Measurements from ENCODE around the gene SLC5A5.
"Not testable (repeated sequence)": the region's sequence is repeated elsewhere in the genome, so short reads cannot be mapped to it uniquely, and the experiment has no call there.

SLC5A5 gene

DNA sequence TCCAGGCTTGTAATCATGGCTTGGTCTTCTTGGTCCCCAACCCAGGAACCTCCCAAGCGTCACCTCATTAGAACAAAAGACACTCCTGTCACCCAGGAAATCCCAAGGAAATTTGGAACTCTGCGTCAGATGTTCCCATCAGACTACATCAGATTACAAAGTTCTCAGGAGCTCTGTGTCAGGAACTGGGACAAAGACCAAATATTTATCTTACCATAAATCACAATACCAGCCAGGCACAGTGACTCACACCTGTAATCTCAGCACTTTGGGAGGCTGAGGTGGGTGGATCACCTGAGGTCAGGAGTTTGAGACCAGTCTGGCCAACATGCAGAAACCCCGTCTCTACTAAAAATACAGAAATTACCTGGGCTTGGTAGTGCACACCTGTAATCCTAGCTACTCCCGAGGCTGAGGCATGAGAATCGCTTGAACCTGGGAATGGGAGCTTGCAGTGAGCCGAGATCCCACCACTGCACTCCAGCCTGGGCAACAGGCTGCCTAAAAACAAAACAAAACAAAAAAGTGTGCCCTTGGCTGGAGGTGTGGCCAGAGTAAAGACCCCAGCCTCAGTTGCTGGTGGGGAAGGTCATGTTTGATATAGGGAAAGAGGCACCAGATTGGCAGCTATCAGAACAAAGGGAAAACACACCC lies 44.3 kb downstream of the SLC5A5 start:
- no peak for DNase-seq (ENCODE audit: low read depth)
- Histone ChIP-seq H3K4me1 (ENCODE audit: control insufficient read depth, insufficient read depth, low read length) (no peaks in the 10 kb centered on the region), H3K9ac (ENCODE audit: low read length) (no peak overlapping the region), H3K36me3 (ENCODE audit: control insufficient read depth, insufficient read depth, low read length, severe bottlenecking) (no peaks in the 10 kb centered on the region), H3K9me3 (ENCODE audit: control insufficient read depth, low read length) (peaks cover 23% of the 10 kb centered on the region), H3K4me3 (ENCODE audit: low read length) (no peak overlapping the region), H3K27me3 (replicated peaks; ENCODE audit: control insufficient read depth, insufficient read depth, low read length) (peaks cover 7% of the 10 kb centered on the region)

DNA sequence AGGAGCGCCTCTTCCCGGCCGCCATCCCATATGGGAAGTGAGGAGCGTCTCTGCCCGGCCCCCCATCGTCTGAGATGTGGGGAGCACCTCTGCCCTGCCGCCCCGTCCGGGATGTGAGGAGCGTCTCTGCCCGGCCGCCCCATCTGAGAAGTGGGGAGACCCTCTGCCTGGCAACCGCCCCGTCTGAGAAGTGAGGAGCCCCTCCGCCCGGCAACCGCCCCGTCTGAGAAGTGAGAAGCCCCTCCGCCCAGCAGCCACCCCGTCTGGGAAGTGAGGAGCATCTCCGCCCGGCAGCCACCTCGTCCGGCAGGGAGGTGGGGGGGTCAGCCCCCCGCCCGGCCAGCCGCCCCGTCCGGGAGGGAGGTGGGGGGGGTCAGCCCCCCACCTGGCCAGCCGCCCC lies 46.4 kb downstream of the SLC5A5 start:
- not testable (repeated sequence) for H3K4me1 ChIP-seq (ENCODE audit: control insufficient read depth, insufficient read depth, low read length); DNase-seq (ENCODE audit: low read depth); H3K36me3 ChIP-seq (ENCODE audit: control insufficient read depth, insufficient read depth, low read length, severe bottlenecking); H3K4me3 ChIP-seq (ENCODE audit: low read length); H3K9ac ChIP-seq (ENCODE audit: low read length)
- Histone ChIP-seq H3K27me3 (replicated peaks; ENCODE audit: control insufficient read depth, insufficient read depth, low read length) (peaks cover 11% of the 10 kb centered on the region), H3K9me3 (ENCODE audit: control insufficient read depth, low read length) (peaks cover 21% of the 10 kb centered on the region)

DNA sequence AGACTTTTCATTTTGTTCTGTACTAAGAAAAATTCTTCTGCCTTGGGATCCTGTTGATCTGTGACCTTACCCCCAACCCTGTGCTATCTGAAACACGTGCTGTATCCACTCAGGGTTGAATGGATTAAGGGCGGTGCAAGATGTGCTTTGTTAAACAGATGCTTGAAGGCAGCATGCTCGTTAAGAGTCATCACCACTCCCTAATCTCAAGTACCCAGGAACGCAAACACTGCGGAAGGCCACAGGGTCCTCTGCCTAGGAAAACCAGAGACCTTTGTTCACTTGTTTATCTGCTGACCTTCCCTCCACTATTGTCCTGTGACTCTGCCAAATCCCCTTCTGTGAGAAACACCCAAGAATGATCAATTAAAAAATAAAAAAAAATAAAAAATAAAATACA lies 47.4 kb downstream of the SLC5A5 start:
- Histone ChIP-seq H3K9me3 (ENCODE audit: control insufficient read depth, low read length) (peaks cover 17% of the 10 kb centered on the region), H3K27me3 (replicated peaks; ENCODE audit: control insufficient read depth, insufficient read depth, low read length) (peaks cover 11% of the 10 kb centered on the region)
- not testable (repeated sequence) for H3K9ac ChIP-seq (ENCODE audit: low read length); H3K4me3 ChIP-seq (ENCODE audit: low read length); DNase-seq (ENCODE audit: low read depth); H3K4me1 ChIP-seq (ENCODE audit: control insufficient read depth, insufficient read depth, low read length); H3K36me3 ChIP-seq (ENCODE audit: control insufficient read depth, insufficient read depth, low read length, severe bottlenecking)

DNA sequence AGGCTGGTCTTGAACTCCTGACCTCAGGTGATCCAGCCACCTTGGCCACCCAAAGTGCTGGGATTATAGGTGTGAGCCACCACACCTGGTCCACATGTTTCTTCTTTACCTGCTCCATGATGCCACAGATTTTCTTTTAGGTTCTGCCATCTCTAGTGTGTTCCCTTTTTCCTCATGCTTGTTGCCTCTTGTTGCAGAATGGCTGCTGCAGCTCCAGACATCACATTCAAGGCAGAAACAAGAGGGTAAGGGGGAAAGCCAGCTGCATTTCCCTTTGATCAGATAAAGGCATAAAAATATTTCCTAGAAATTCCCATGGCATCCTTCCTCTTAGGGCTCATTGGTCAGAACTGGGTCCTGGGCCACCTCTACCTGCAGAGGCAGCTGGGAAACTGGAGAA lies 48.8 kb downstream of the SLC5A5 start:
- Histone ChIP-seq H3K4me3 (ENCODE audit: low read length) (no peak overlapping the region), H3K36me3 (ENCODE audit: control insufficient read depth, insufficient read depth, low read length, severe bottlenecking) (no peaks in the 10 kb centered on the region), H3K27me3 (replicated peaks; ENCODE audit: control insufficient read depth, insufficient read depth, low read length) (peaks cover 14% of the 10 kb centered on the region), H3K9me3 (ENCODE audit: control insufficient read depth, low read length) (peaks cover 17% of the 10 kb centered on the region), H3K9ac (ENCODE audit: low read length) (no peak overlapping the region), H3K4me1 (ENCODE audit: control insufficient read depth, insufficient read depth, low read length) (no peaks in the 10 kb centered on the region)
- DNase-seq (ENCODE audit: low read depth), result no peak

DNA sequence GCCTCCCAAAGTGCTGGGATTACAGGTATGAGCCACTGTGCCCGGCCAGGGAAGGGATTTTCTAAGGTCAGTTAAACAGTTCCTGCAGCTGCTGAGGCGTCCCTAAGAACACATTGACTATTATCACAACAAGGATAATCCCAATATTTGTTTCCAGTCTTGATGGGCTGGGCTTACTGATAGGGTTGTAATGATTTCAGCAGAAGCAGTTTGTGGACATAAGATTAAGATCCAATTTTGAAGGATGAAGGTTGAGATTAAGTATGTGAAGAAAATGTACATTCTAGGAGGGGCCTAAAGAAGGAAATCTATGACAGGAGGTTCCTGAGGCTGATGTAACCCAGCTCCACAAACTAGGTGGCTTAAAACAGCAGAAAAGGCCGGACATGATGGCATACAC lies 50.4 kb downstream of the SLC5A5 start:
- Histone ChIP-seq H3K4me1 (ENCODE audit: control insufficient read depth, insufficient read depth, low read length) (no peaks in the 10 kb centered on the region), H3K9me3 (ENCODE audit: control insufficient read depth, low read length) (peaks cover 7% of the 10 kb centered on the region), H3K9ac (ENCODE audit: low read length) (no peak overlapping the region), H3K36me3 (ENCODE audit: control insufficient read depth, insufficient read depth, low read length, severe bottlenecking) (no peaks in the 10 kb centered on the region), H3K27me3 (replicated peaks; ENCODE audit: control insufficient read depth, insufficient read depth, low read length) (peaks cover 22% of the 10 kb centered on the region), H3K4me3 (ENCODE audit: low read length) (no peak overlapping the region)
- DNase-seq (ENCODE audit: low read depth), result no peak

DNA sequence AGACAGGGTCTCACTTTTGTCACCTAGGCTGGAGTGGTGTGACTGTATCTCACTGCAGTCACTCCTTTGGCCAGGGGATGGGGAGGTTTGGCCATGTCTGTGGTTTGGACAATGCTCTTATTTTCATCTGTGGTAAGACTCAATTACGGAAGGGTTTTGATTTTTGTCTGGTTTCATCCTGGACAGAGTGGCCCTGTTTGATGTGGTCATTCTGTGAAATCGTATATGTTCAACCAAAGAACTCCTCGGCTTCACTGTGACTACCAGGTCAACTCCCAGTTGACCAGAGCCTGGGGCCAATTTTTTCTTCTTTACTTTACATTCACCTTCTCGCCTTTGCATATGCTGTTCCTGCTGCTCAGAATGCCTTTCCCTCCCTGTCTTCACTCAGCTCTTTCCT lies 54.3 kb downstream of the SLC5A5 start:
- Histone ChIP-seq H3K4me1 (ENCODE audit: control insufficient read depth, insufficient read depth, low read length) (no peaks in the 10 kb centered on the region), H3K36me3 (ENCODE audit: control insufficient read depth, insufficient read depth, low read length, severe bottlenecking) (no peaks in the 10 kb centered on the region), H3K9me3 (ENCODE audit: control insufficient read depth, low read length) (no peaks in the 10 kb centered on the region), H3K4me3 (ENCODE audit: low read length) (no peak overlapping the region), H3K9ac (ENCODE audit: low read length) (no peak overlapping the region), H3K27me3 (replicated peaks; ENCODE audit: control insufficient read depth, insufficient read depth, low read length) (peaks cover 23% of the 10 kb centered on the region)
- DNase-seq (ENCODE audit: low read depth), result no peak

DNA sequence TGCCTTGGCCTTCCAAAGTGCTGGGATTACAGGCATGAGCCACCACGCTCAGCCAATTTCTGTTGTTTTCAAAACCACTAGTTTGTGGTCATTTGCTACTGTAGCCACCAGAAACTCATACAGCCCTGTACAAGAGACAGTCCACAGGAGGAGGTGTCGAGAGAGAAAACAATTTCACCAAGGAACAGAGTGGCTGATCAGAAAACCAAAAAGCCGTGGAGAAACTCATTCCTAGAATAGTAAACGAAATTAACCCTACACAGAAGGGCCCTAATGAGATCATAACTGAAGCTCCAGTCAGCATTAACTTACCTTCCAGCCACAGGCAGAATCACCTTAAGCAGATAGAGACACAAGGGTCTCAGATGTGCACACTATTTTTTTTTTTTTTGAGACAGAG lies 57.3 kb downstream of the SLC5A5 start:
- Histone ChIP-seq H3K4me3 (ENCODE audit: low read length) (no peak overlapping the region), H3K9ac (ENCODE audit: low read length) (no peak overlapping the region), H3K4me1 (ENCODE audit: control insufficient read depth, insufficient read depth, low read length) (peaks cover 16% of the 10 kb centered on the region), H3K9me3 (ENCODE audit: control insufficient read depth, low read length) (no peaks in the 10 kb centered on the region), H3K36me3 (ENCODE audit: control insufficient read depth, insufficient read depth, low read length, severe bottlenecking) (no peaks in the 10 kb centered on the region), H3K27me3 (replicated peaks; ENCODE audit: control insufficient read depth, insufficient read depth, low read length) (peaks cover 26% of the 10 kb centered on the region)
- no peak for DNase-seq (ENCODE audit: low read depth)

DNA sequence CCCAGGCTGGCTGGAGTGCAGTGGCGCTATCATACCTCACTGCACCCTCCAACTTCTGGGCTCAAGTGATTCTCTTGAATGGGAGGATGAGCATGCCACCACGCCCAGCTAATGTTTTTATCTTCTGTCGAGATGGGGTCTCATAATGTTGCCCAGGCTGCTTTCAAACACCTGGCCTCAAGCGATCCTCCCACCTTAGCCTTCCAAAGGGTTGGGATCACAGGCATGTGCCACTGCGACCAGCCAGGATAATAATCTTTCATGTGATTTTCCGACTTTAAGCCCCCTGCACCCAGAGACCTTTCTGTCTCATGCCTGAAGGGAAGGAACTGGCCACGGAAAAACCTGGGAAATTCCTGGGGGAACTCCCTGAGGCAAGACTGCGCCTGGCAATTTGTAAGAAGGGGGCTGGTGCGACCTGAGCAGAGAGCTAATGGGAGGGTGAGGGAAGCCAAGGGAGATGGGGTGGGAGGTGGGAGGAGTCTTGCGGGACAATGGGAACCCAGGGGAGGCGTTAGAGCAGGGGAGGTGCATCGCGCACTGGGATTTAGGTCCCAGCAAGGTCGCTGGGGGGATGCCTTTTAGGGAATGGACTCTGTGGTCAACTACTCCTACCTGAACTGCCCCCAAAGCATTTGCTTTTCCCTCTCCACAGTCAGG lies 59.9 kb downstream of the SLC5A5 start:
- Histone ChIP-seq H3K4me1 (ENCODE audit: control insufficient read depth, insufficient read depth, low read length) (peaks cover 19% of the 10 kb centered on the region), H3K9me3 (ENCODE audit: control insufficient read depth, low read length) (no peaks in the 10 kb centered on the region), H3K9ac (ENCODE audit: low read length) (no peak overlapping the region), H3K27me3 (replicated peaks; ENCODE audit: control insufficient read depth, insufficient read depth, low read length) (peaks cover 13% of the 10 kb centered on the region), H3K4me3 (ENCODE audit: low read length) (peak overlapping the region; percentile 96), H3K36me3 (ENCODE audit: control insufficient read depth, insufficient read depth, low read length, severe bottlenecking) (no peaks in the 10 kb centered on the region)
- DNase-seq (ENCODE audit: low read depth), result no peak

DNA sequence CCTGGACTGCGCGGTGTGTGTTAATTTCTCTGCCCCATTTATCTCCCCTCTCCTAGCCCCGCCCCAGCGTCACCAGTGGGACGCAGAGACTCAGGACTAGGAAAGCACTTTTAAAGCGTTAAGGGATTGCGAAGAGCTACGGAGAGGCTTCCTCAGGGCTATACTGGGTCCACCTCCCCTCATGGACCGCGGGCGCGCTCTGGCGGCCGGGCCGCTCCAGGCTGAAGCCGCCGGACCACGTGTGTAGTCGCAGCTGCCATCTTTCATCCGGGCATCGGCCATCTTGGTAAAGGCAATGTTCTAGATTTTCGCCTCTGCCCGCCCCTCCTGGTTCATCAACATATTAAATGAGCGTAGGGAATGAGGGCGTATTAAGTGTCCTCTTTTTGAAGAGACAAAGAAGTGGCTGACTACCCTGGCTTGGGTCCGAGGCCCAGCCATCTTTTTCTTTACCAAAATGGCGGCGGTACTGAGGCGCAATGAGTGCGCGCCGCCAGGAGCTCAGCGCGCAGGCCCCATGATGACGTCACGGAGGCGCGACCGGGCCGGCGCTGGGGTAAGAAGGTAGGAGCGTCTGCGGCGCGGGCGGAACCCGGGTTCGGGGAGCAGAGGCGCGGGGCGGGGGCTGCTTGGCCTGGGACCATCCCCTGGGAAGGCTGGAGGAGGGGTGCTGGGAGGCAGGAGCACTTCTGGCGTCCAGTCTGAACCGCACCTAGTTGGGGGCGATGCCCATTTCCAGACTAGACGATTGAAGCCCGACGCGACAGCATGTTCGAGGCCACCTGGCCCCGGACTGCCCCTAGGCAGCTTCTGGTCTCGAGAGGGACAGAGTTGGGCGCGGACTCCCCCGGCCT lies 61.0 kb downstream of the SLC5A5 start, which contains the start of gene CCDC124:
TSS of gene CCDC124 (plus strand) at position 531 of the 854 bp plus-strand sequence. CDS start 3,406 bp downstream, outside the sequence.
- Histone ChIP-seq H3K36me3 (ENCODE audit: control insufficient read depth, insufficient read depth, low read length, severe bottlenecking) (no peaks in the 10 kb centered on the region), H3K27me3 (replicated peaks; ENCODE audit: control insufficient read depth, insufficient read depth, low read length) (peaks cover 11% of the 10 kb centered on the region), H3K4me1 (ENCODE audit: control insufficient read depth, insufficient read depth, low read length) (peaks cover 19% of the 10 kb centered on the region), H3K9me3 (ENCODE audit: control insufficient read depth, low read length) (no peaks in the 10 kb centered on the region), H3K4me3 (ENCODE audit: low read length) (peak within 1 kb of the TSS; percentile 96), H3K9ac (ENCODE audit: low read length) (peak within 1 kb of the TSS; percentile 96)
- peak; percentile 96 for DNase-seq (ENCODE audit: low read depth)

DNA sequence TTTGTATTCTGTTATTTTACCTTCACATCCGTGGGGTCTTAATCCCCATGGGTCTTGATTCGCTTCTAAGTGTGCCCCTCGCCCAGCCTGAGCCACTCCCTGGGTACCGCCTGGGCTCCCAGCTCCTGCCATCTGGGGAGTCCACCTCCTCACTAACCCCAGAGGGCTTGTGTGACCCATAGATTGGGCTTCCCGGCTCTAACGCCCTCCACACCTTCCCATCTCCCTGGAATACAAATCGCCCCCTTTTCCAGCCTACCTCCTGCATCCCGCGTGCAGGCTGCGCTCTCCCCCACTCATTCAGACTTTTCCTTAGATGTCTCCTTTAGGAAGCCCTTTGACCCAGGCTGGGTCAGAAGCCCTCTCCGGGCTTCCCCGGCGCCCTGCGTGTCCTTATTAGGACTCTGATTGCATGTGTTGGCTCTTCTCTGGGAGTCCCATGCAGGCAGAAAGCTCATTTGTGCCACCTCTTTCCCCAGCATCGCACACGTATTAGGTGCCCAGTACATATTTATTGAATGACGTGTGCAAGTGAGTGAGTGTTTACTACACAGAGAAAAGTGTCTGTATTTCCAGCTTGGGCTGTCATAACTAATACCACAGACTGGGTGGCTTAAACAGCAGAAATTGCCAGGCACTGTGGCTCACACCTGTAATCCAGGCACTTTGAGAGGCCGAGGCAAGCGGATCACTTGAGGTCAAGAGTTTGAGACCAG lies 61.8 kb downstream of the SLC5A5 start:
- peak; percentile 9 for DNase-seq (ENCODE audit: low read depth)
- Histone ChIP-seq H3K9ac (ENCODE audit: low read length) (peak overlapping the region; percentile 96), H3K27me3 (replicated peaks; ENCODE audit: control insufficient read depth, insufficient read depth, low read length) (peaks cover 11% of the 10 kb centered on the region), H3K4me3 (ENCODE audit: low read length) (peak overlapping the region; percentile 96), H3K9me3 (ENCODE audit: control insufficient read depth, low read length) (no peaks in the 10 kb centered on the region), H3K4me1 (ENCODE audit: control insufficient read depth, insufficient read depth, low read length) (peaks cover 19% of the 10 kb centered on the region), H3K36me3 (ENCODE audit: control insufficient read depth, insufficient read depth, low read length, severe bottlenecking) (no peaks in the 10 kb centered on the region)

DNA sequence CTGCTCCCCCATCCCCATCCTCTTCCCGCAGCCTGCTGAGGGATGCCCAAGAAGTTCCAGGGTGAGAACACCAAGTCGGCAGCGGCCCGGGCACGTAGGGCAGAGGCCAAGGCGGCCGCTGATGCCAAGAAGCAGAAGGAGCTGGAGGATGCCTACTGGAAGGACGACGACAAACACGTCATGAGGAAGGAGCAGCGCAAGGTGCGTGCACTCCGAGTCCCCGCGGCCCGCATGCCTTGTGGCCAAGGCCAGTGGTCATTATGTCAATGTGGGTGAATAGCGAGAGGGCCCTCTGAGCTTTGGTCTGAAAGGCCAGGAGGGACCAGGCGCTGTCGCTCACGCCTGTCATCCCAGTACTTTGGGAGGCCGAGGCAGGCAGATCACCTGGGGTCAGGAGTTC lies 64.6 kb downstream of the SLC5A5 start:
- Histone ChIP-seq H3K4me1 (ENCODE audit: control insufficient read depth, insufficient read depth, low read length) (peaks cover 19% of the 10 kb centered on the region), H3K36me3 (ENCODE audit: control insufficient read depth, insufficient read depth, low read length, severe bottlenecking) (peaks cover 4% of the 10 kb centered on the region), H3K27me3 (replicated peaks; ENCODE audit: control insufficient read depth, insufficient read depth, low read length) (peaks cover 7% of the 10 kb centered on the region), H3K9ac (ENCODE audit: low read length) (no peak overlapping the region), H3K4me3 (ENCODE audit: low read length) (no peak overlapping the region), H3K9me3 (ENCODE audit: control insufficient read depth, low read length) (no peaks in the 10 kb centered on the region)
- no peak for DNase-seq (ENCODE audit: low read depth)
